ENCODE data around the gene PAPOLA.
A peak's percentile ranks its signal among the peaks of the same experiment; 100 is the strongest.

Gene PAPOLA

GRCh38 chr14:96568621-96569020 lies 66.4 kb downstream of the PAPOLA start:
- DNase-seq, result no peak

DNA sequence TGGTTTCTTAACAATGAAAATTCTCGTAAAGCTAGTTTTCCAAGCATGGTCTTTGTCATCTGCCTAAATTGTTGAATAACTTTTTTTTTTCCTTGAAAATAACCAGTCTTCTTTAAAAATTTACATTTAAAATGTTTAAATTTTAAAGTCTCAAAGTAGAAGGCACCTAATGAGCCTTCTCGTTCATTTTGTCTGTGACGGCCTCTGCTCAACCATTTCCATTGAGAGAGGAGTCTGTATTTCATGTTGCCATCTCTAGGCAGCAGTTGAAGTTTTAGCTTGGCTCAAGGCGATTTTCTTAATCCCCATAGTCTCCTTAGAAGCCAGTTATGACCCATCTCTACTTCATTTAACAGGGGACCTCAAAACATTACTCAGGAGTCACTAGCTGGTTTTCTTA lies 69.1 kb downstream of the PAPOLA start:
- DNase-seq, result no peak

- DNase-seq, result no peak
Observed at GRCh38 chr14:96573473-96574100, 71.4 kb downstream of the PAPOLA start.

DNA sequence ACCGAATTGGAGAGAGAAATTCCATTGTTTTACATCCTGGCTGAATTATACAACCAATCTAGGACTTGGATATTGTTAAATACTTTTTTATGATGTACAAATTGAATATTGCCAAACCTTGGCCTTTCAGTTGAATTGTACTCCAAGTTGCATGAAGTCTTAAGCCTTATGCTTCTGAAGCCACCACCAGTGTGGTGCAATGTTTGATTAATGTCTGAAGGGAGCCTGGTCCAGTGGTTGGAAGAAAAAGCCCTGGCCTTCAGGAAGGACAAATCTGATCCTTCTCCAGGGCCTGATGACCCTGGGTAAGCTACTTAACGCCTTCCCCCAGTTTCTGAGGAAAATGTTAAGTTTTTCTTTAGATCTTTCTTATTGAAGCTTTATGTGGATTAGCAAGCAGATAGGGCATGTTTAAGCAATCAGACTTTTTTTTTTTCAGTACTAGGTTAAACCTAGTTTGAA lies 72.0 kb downstream of the PAPOLA start:
- DNase-seq, result no peak

- peak; percentile 57 for DNase-seq
Observed at GRCh38 chr14:96574633-96575632, 72.8 kb downstream of the PAPOLA start.

DNA sequence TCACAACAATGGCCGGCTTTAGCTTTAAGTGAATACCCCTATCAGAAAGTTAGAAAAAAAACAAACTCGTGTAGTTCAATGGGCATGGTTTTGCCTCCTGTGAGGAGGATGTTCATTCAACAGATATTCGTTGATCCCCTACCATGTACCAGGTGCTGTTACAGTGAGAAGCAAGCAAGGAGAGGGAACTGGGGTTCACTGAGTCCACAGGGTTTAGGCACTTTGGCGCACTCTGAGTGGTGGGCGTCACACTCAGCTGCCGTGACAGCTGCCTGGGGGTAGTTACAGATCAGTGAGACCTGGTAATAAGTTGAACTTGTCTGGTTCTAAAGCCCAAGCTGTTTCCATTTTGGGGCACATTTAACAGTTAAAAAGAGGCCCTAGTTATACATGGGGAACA lies 74.2 kb downstream of the PAPOLA start:
- DNase-seq, result no peak

- DNase-seq, result no peak
Observed at GRCh38 chr14:96576937-96577336, 74.8 kb downstream of the PAPOLA start.

GRCh38 chr14:96578619-96579018 lies 76.4 kb downstream of the PAPOLA start:
- no peak for DNase-seq

DNA sequence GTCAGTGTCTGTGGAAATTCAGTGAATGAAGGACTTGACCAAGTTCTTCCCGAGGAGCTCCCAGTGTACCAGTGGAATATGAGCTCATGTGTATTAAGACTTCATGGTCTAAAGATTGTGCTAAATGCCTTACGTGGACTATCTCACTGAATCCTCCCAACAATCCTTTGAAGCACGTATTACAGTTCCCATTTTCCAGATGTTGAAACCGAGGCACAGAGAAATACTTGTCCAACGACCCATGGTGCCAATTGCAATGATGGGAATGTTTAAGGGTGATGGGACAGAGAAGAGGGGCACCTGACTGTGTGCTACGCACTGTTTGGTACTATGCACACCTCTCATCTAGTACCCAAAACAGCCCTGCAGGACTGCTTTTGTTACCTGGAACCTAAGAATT lies 77.2 kb downstream of the PAPOLA start:
- no peak for DNase-seq

DNA sequence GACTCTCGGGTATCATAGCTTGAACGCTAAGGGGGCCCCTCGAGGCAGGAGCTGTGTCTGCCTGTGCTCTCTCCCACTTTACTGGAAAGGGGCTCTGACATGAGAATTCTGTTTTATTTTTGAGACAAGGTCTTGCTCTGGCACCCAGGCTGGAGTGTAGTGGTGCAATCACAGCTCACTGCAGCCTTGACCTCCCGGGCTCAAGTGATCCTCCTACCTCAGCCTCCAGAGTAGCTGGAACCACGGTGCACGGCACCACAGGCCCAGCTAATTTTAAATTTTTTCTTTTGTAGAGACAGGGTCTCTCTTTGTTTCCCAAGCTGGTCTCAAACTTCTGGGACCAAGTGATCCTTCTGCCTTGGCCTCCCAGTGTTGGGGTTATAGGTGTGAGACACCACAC lies 77.7 kb downstream of the PAPOLA start:
- no peak for DNase-seq

- no peak for DNase-seq
Observed at GRCh38 chr14:96580566-96580965, 78.4 kb downstream of the PAPOLA start.

DNA sequence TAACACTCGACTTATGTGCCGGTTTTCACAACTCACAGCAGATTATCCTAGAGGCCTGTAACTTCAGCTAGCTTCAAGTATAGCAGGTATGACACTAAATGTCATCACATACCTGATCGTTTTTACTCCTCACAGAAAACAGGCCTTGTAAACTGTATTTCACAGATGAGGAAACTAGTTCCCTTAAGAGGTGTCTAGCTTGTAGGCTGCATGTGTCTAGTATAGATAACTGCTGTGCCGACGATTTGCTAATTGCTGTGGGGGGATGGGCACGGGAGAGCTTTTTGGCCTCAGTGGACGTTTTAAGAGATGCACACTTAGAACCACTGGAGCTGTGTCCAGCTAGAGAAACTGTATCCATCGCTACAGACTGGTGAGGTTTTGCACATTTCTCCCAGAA lies 78.8 kb downstream of the PAPOLA start:
- no peak for DNase-seq

DNA sequence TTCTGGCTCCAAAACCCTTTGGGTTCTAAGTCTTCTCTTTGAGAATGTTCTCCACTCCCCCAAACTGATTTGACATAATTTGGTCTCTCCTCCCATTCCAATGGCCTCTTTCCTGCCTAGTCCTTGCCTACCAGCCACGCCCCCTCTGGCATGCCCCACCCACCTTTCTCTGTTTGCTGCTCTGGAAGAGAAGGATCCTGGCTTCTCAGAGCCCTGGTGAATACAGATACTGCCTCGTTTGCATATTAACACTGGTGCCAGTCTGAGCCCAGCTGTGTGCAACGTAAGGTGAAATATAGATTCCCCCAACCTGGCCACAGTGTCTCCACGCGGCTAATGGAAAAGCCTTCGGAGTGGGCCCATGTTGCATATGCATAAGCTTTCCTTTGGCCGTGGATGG lies 79.7 kb downstream of the PAPOLA start:
- no peak for DNase-seq

GRCh38 chr14:96582411-96582961 lies 80.3 kb downstream of the PAPOLA start:
- no peak for DNase-seq

DNA sequence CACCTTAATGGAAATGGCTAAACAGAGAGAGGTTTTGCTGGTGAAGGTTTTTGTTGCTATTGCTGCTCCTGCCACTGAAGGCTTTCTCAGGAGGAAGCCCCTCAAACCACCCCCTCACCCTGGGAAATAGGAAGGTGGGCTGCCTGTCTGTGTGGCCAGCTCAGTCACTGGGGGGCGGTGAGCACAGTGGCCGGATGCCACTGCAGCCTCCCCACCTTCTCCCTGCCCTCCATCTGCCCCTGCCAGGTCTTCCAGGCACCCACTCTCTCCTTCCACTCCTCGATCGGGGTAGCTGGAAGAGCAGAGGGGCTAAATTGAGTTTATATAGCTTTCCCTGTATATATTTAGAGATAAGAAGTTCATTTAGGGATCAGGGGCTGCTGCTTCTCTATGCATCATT lies 80.8 kb downstream of the PAPOLA start:
- no peak for DNase-seq

DNA sequence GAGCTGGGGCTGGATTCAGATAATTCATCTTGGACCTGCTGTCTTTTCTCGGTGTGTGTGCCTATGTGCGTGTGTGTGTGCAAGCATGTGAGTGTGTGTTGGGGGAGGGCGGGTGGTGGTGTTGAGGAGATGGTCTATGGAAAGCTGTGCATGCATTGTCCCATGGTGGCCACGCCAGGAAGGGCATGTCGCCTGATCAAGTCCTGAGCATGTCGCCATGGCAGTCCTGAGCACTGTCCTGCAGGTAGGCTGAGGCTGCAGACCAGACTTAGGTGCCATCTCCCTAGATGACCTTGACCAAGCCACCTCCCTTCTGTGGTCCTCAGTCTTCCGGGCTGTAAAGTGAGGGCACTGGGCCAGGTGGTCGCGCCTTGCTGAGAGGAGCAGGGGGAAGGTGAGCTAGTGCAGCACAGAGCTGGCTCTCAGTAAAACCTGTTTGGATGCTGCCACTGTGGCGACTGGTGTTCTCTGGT lies 81.4 kb downstream of the PAPOLA start:
- DNase-seq, result no peak

- DNase-seq, result peak; percentile 34
Observed at GRCh38 chr14:96584199-96584906, 82.2 kb downstream of the PAPOLA start.

GRCh38 chr14:96584907-96585671 lies 82.9 kb downstream of the PAPOLA start:
- DNase-seq, result no peak

GRCh38 chr14:96585672-96586013 lies 83.5 kb downstream of the PAPOLA start:
- DNase-seq, result peak; percentile 10

- no peak for DNase-seq
Observed at GRCh38 chr14:96586056-96586455, 83.9 kb downstream of the PAPOLA start.

DNA sequence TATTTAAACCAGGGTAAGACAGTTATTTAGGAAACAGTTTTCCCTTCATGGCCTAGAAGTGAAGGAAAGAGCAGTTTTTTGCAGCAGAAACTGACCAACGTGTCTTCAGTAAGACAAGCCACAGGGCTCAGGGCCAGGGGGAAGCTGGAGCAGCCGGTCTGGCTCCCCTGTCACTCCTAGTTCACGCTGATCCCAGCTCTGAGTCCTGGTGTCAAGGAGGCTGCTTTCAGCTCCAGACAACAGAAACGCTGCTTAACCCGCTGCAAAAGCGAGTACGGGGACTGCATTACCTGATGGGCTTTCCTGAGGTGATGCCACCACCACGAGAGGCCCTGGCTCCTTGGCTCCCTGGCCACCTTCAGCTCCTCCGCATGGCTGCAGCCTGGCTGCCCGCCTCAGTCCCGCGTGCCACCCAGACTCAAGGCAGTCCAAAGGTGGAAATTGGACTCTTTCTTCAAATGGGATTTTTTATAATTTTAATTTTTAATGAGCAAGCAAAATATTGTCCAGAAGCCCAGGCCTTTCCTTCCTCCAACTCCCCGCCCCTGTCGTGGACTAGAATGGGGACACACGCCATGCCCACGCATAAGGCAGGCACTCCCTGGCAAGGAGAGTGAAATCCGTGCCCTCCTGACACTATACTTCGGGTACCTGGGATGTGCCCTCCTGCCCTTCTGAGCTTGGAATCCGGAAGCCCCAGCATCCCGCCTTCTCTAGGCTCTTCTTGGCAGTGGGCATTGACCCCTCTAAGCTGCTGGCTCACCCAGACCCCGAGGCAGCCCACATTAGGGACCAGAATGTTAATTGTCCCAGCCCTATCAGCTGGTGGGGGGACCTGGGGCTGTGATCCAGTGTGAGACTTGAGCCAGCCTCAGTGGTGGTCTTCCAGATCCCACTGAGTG lies 85.0 kb downstream of the PAPOLA start:
- no peak for DNase-seq

Data from NCI-H1092 treated with DMSO at 0.1 percent for 48 hours (cell line).